Hepatocyte (in vitro differentiated cells): Measurements from ENCODE around the gene CABP1. TPM values are rescaled to one million over a fixed set of nuclear protein-coding genes. Genes with fewer than 3 reads are reported as not detected.

Experiments used
- DNase-seq: peaks from one replicate; pipeline ENCODE4 v3.0.0-alpha.2; 2016; ENCODE audit warnings: low spot score
- H2AFZ ChIP-seq: fragments of 200-600 bp; sonication (generic); 2 replicates; pipeline ENCODE4 v1.6.0; 2016; ENCODE audit warnings: antibody characterized with exemption, mild to moderate bottlenecking
- H3K27ac ChIP-seq: fragments of 200-600 bp; sonication (generic); 2 replicates; pipeline ENCODE4 v1.5.1; 2016; ENCODE audit warnings: mild to moderate bottlenecking
- H3K27me3 ChIP-seq: fragments of 200-600 bp; sonication (generic); 2 replicates; pipeline ENCODE4 v1.6.1; 2016
- H3K36me3 ChIP-seq: fragments of 200-600 bp; sonication (generic); replicated peaks from 2 replicates; pipeline ENCODE4 v1.5.1; 2016; ENCODE audit warnings: low read depth; ENCODE audit not compliant: insufficient read depth
- H3K4me1 ChIP-seq: fragments of 200-600 bp; sonication (generic); 2 replicates; pipeline ENCODE4 v1.5.1; 2016; ENCODE audit warnings: mild to moderate bottlenecking, moderate library complexity; ENCODE audit not compliant: insufficient read depth
- H3K4me2 ChIP-seq: fragments of 200-600 bp; sonication (generic); 2 replicates; pipeline ENCODE4 v1.6.0; 2016
- H3K4me3 ChIP-seq: fragments of 200-600 bp; sonication (generic); 2 replicates; pipeline ENCODE4 v1.5.1; 2016; ENCODE audit warnings: mild to moderate bottlenecking
- H3K79me2 ChIP-seq: fragments of 200-600 bp; sonication (generic); 2 replicates; pipeline ENCODE4 v1.6.0; 2017; ENCODE audit warnings: mild to moderate bottlenecking
- H3K9me2 ChIP-seq: fragments of 200-600 bp; sonication (generic); replicated peaks from 2 replicates; pipeline ENCODE4 v1.6.0; 2017; ENCODE audit warnings: mild to moderate bottlenecking; ENCODE audit not compliant: insufficient read depth
- H3K9me3 ChIP-seq: fragments of 200-600 bp; sonication (generic); 2 replicates; pipeline ENCODE4 v1.5.1; 2016; ENCODE audit warnings: low read depth, mild to moderate bottlenecking
- H4K20me1 ChIP-seq: fragments of 200-600 bp; sonication (generic); 2 replicates; pipeline ENCODE4 v1.6.0; 2016; ENCODE audit warnings: mild to moderate bottlenecking; ENCODE audit not compliant: insufficient read depth, poor library complexity, severe bottlenecking
- EZH2 ChIP-seq: fragments of 200-600 bp; sonication (generic); IDR thresholded peaks from 2 replicates; pipeline ENCODE4 v1.6.1; 2016; ENCODE audit warnings: antibody characterized with exemption, mild to moderate bottlenecking, borderline replicate concordance
- EZH2phosphoT487 ChIP-seq: fragments of 200-600 bp; sonication (generic); IDR thresholded peaks from one replicate; pipeline ENCODE4 v1.6.1; 2018; ENCODE audit warnings: antibody characterized with exemption, mild to moderate bottlenecking, low read depth, moderate library complexity; ENCODE audit not compliant: unreplicated experiment, severe bottlenecking
- WGBS: methylation state at CpG from one replicate; pipeline ENCODE4 v1.1.6; 2016; ENCODE audit warnings: low lambda C conversion rate; ENCODE audit errors: missing lambda C conversion rate; 5-methylcytosine and 5-hydroxymethylcytosine counted together
- polyA plus RNA-seq: library from polyadenylated mRNA; unstranded; fragments of >200 nt; fragmentation: Nextera tagmentation; extraction: Ambion mirVana; gene quantifications from 2 replicates; pipeline ENCODE4 v1.2.1, GENCODE V29; 2016
- total RNA-seq: library from RNA; depleted of rRNA; stranded (reverse); fragments of >200 nt; gene quantifications from 2 replicates; pipeline ENCODE4 v1.2.3, GENCODE V29; 2014
- TF ChIP-seq, protein P1 (sequence below): fragments of 200-600 bp; sonication (generic); IDR thresholded peaks from 2 replicates; pipeline ENCODE4 v1.5.1; 2016; ENCODE audit warnings: antibody characterized with exemption, mild to moderate bottlenecking; ENCODE audit not compliant: poor library complexity

CABP1 gene
- total and polyA plus RNA-seq, 2 experiments from 2014 or later, result 0.74 to 1.5 TPM

GRCh38 chr12:120690978-120691377, 50.6 kb downstream of the CABP1 start:
- H3K27ac ChIP-seq, result peak overlapping the region; percentile 73
- no peaks in the 10 kb centered on the region for H3K27me3 ChIP-seq
- peaks cover 87% of the 10 kb centered on the region for H3K79me2 ChIP-seq
- H2AFZ ChIP-seq, result no peak overlapping the region
- peak overlapping the region; percentile 92 for H3K4me2 ChIP-seq
- TF ChIP-seq, protein P1, sequence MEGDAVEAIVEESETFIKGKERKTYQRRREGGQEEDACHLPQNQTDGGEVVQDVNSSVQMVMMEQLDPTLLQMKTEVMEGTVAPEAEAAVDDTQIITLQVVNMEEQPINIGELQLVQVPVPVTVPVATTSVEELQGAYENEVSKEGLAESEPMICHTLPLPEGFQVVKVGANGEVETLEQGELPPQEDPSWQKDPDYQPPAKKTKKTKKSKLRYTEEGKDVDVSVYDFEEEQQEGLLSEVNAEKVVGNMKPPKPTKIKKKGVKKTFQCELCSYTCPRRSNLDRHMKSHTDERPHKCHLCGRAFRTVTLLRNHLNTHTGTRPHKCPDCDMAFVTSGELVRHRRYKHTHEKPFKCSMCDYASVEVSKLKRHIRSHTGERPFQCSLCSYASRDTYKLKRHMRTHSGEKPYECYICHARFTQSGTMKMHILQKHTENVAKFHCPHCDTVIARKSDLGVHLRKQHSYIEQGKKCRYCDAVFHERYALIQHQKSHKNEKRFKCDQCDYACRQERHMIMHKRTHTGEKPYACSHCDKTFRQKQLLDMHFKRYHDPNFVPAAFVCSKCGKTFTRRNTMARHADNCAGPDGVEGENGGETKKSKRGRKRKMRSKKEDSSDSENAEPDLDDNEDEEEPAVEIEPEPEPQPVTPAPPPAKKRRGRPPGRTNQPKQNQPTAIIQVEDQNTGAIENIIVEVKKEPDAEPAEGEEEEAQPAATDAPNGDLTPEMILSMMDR, result no peak
- TF ChIP-seq EZH2 (no peak), EZH2phosphoT487 (no peak)
- no peaks in the 10 kb centered on the region for H3K9me3 ChIP-seq
- H3K36me3 ChIP-seq, result peaks cover 8% of the 10 kb centered on the region
- peaks cover 52% of the 10 kb centered on the region for H3K4me1 ChIP-seq
- 19% methylated on average over 3 of the region's 3 CpGs for WGBS
- H3K4me3 ChIP-seq, result no peak overlapping the region
- no peaks in the 10 kb centered on the region for H3K9me2 ChIP-seq
- H4K20me1 ChIP-seq, result peaks cover 73% of the 10 kb centered on the region
- DNase-seq, result no peak

DNA sequence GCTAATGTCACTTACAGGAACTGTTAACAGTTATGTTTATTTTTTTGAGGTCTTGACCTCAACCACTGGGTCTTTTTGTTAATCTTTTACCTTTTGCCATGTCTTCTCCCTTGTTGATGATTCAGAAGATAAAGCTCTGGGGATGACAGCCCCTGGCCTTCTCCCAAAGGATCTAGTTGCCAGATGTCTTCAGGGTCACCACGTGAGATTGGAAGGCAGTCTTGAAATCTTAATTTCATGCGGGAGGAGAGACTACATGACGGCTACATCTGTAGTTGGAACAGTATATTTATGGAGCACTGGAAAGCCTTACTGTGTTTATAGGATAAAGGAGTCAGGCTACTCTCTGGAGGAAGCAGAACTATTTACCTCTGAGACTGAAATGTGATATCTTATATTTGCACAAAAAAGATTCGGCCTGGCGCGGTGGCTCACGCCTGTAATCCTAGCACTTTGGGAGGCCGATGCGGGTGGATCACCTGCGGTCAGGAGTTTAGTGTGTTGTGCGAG, 52.2 kb downstream of the CABP1 start:
- Histone ChIP-seq H3K4me3 (no peak overlapping the region), H3K27me3 (no peaks in the 10 kb centered on the region), H3K4me2 (peak overlapping the region; percentile 92), H3K9me2 (no peaks in the 10 kb centered on the region), H3K36me3 (peaks cover 8% of the 10 kb centered on the region), H4K20me1 (peaks cover 73% of the 10 kb centered on the region), H2AFZ (no peak overlapping the region), H3K27ac (peak overlapping the region; percentile 73), H3K9me3 (no peaks in the 10 kb centered on the region), H3K79me2 (peaks cover 95% of the 10 kb centered on the region), H3K4me1 (peaks cover 63% of the 10 kb centered on the region)
- peak; percentile 17 for DNase-seq
- WGBS, result 27% methylated on average over 11 of the region's 11 CpGs
- no peak for TF ChIP-seq EZH2phosphoT487
- TF ChIP-seq, protein P1, result no peak
- TF ChIP-seq EZH2, result no peak

DNA sequence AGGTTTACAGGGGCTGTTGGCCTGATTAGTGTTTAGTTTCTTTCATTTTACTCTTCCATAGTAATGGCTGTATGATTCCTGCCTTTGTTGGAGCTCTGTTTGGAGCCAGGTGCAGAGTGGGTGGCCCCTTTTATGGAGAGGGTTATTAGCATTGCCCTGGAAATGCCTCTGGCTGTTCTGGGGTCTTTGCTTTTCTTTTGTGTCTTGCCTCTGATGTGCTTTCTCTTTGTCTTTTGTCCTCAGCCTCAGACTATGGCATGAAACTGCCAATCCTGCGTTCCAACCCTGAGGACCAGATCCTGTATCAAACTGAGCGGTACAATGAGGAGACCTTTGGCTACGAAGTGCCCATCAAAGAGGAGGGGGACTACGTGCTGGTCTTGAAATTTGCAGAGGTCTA, 53.4 kb downstream of the CABP1 start:
- Histone ChIP-seq H3K9me3 (no peaks in the 10 kb centered on the region), H3K4me3 (no peak overlapping the region), H3K79me2 (peaks cover 95% of the 10 kb centered on the region), H3K9me2 (no peaks in the 10 kb centered on the region), H2AFZ (no peak overlapping the region), H3K27ac (peak overlapping the region; percentile 73), H4K20me1 (peaks cover 65% of the 10 kb centered on the region), H3K36me3 (peaks cover 8% of the 10 kb centered on the region), H3K27me3 (no peaks in the 10 kb centered on the region), H3K4me2 (peak overlapping the region; percentile 92), H3K4me1 (peaks cover 63% of the 10 kb centered on the region)
- TF ChIP-seq, protein P1, result no peak
- no peak for TF ChIP-seq EZH2phosphoT487
- no peak for DNase-seq
- WGBS, result 64% methylated on average over 4 of the region's 4 CpGs

GRCh38 chr12:120696626-120697025, 56.2 kb downstream of the CABP1 start:
- peaks cover 77% of the 10 kb centered on the region for H3K79me2 ChIP-seq
- no peaks in the 10 kb centered on the region for H3K9me3 ChIP-seq
- H3K9me2 ChIP-seq, result no peaks in the 10 kb centered on the region
- H3K4me3 ChIP-seq, result no peak overlapping the region
- 78% methylated on average over 6 of the region's 6 CpGs for WGBS
- peaks cover 8% of the 10 kb centered on the region for H3K36me3 ChIP-seq
- no peaks in the 10 kb centered on the region for H3K27me3 ChIP-seq
- TF ChIP-seq EZH2, result no peak
- TF ChIP-seq, protein P1, result no peak
- no peak for TF ChIP-seq EZH2phosphoT487
- peaks cover 38% of the 10 kb centered on the region for H4K20me1 ChIP-seq
- H3K4me2 ChIP-seq, result no peak overlapping the region
- DNase-seq, result peak; percentile 28
- no peak overlapping the region for H2AFZ ChIP-seq
- peaks cover 38% of the 10 kb centered on the region for H3K4me1 ChIP-seq
- peak overlapping the region; percentile 66 for H3K27ac ChIP-seq
